Liver (tissue), 3 donors: ENCODE results near the gene THY1.

Source experiments
- FOXA1 ChIP-seq: IDR thresholded peaks from 2 replicates; pipeline ENCODE4 v1.6.1; 2016; ENCODE audit warnings: antibody characterized with exemption
- GABPA ChIP-seq, 2 donors: IDR thresholded peaks in 1 of 2; conservative IDR thresholded peaks in 1 of 2; 2 replicates each; pipeline ENCODE4 v1.6.1; 2016; ENCODE audit warnings: antibody characterized with exemption in 2 of 2, mild to moderate bottlenecking in 1 of 2, moderate library complexity in 1 of 2
- HNF4G ChIP-seq: IDR thresholded peaks from 2 replicates; pipeline ENCODE4 v1.6.1; 2016; ENCODE audit warnings: antibody characterized with exemption
- JUND ChIP-seq, 2 donors: IDR thresholded peaks; 2 replicates each; pipeline ENCODE4 v1.6.1; 2016; ENCODE audit warnings: antibody characterized with exemption in 2 of 2
- RAD21 ChIP-seq, 2 donors: IDR thresholded peaks; 2 replicates each; pipeline ENCODE4 v1.6.1; 2016; ENCODE audit warnings: antibody characterized with exemption in 2 of 2, mild to moderate bottlenecking in 2 of 2
- RXRA ChIP-seq, 2 donors: IDR thresholded peaks; 2 replicates each; pipeline ENCODE4 v1.6.1; 2017 to 2018; ENCODE audit warnings: antibody characterized with exemption in 2 of 2, mild to moderate bottlenecking in 1 of 2
- SP1 ChIP-seq: IDR thresholded peaks from 2 replicates; pipeline ENCODE4 v1.6.1; 2018; ENCODE audit warnings: antibody characterized with exemption, mild to moderate bottlenecking
- TAF1 ChIP-seq: conservative IDR thresholded peaks from 2 replicates; pipeline ENCODE4 v1.6.1; 2016; ENCODE audit warnings: antibody characterized with exemption, mild to moderate bottlenecking
- YY1 ChIP-seq: IDR thresholded peaks from 2 replicates; pipeline ENCODE4 v1.6.1; 2016; ENCODE audit warnings: antibody characterized with exemption, mild to moderate bottlenecking
- TF ChIP-seq, protein P1 (sequence below): fragments of 150-350 bp; IDR thresholded peaks from 2 replicates; pipeline ENCODE4 v1.5.1; 2017; ENCODE audit warnings: improper control_type of control experiment, low read depth, low read length; ENCODE audit not compliant: missing input control
- TF ChIP-seq, protein P2 (sequence below): IDR thresholded peaks from 2 replicates; pipeline ENCODE4 v1.6.1; 2016; ENCODE audit warnings: antibody characterized with exemption
- TF ChIP-seq, protein P3 (sequence below): IDR thresholded peaks from 2 replicates; pipeline ENCODE4 v1.6.1; 2016; ENCODE audit warnings: antibody characterized with exemption
- TF ChIP-seq, protein P4 (sequence below): IDR thresholded peaks from 2 replicates; pipeline ENCODE4 v1.6.1; 2016; ENCODE audit warnings: antibody characterized with exemption, mild to moderate bottlenecking
- TF ChIP-seq, protein P5 (sequence below): IDR thresholded peaks from 2 replicates; pipeline ENCODE4 v1.6.1; 2016; ENCODE audit warnings: antibody characterized with exemption
- donor health status: healthy.
- donor health status: healthy.

DNA sequence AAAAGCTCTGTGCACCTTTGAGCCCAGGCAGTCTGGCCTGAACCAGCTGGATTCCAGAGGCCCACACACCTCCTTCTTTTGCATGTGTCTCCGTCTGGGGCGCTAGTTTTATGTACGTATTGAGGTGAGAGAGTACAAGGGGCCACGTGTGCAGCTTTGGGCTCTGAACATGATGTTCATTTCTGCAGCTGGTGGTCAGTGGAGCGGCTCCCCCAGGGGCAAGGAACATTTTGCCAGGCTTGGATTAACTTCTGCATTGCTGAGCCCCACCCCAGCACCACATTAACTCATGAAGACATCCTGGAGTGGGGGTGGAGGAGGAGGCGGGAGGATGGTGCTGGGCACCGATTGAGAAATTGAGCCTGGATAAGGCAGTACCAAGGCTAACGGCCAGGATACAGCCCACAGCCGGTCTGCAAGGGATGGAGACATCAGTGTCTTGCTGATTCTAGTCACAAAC is 55.3 kb downstream of the THY1 start:
- TF ChIP-seq, protein P1, sequence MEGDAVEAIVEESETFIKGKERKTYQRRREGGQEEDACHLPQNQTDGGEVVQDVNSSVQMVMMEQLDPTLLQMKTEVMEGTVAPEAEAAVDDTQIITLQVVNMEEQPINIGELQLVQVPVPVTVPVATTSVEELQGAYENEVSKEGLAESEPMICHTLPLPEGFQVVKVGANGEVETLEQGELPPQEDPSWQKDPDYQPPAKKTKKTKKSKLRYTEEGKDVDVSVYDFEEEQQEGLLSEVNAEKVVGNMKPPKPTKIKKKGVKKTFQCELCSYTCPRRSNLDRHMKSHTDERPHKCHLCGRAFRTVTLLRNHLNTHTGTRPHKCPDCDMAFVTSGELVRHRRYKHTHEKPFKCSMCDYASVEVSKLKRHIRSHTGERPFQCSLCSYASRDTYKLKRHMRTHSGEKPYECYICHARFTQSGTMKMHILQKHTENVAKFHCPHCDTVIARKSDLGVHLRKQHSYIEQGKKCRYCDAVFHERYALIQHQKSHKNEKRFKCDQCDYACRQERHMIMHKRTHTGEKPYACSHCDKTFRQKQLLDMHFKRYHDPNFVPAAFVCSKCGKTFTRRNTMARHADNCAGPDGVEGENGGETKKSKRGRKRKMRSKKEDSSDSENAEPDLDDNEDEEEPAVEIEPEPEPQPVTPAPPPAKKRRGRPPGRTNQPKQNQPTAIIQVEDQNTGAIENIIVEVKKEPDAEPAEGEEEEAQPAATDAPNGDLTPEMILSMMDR: no peak
- no peak for TF ChIP-seq GABPA (IDR thresholded peaks at IDR 0.05 in 1 of 2, conservative IDR thresholded peaks at IDR 0.05 in 1 of 2)
- TF ChIP-seq, protein P2, sequence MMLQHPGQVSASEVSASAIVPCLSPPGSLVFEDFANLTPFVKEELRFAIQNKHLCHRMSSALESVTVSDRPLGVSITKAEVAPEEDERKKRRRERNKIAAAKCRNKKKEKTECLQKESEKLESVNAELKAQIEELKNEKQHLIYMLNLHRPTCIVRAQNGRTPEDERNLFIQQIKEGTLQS: no peak
- no peak for TF ChIP-seq YY1
- no peak for TF ChIP-seq JUND (IDR thresholded peaks at IDR 0.05)
- TF ChIP-seq, protein P3, sequence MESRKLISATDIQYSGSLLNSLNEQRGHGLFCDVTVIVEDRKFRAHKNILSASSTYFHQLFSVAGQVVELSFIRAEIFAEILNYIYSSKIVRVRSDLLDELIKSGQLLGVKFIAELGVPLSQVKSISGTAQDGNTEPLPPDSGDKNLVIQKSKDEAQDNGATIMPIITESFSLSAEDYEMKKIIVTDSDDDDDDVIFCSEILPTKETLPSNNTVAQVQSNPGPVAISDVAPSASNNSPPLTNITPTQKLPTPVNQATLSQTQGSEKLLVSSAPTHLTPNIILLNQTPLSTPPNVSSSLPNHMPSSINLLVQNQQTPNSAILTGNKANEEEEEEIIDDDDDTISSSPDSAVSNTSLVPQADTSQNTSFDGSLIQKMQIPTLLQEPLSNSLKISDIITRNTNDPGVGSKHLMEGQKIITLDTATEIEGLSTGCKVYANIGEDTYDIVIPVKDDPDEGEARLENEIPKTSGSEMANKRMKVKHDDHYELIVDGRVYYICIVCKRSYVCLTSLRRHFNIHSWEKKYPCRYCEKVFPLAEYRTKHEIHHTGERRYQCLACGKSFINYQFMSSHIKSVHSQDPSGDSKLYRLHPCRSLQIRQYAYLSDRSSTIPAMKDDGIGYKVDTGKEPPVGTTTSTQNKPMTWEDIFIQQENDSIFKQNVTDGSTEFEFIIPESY: no peak
- no peak for TF ChIP-seq RAD21 (IDR thresholded peaks at IDR 0.05)
- TF ChIP-seq TAF1: no peak
- TF ChIP-seq RXRA (IDR thresholded peaks at IDR 0.05): no peak
- no peak for TF ChIP-seq HNF4G
- TF ChIP-seq SP1: no peak
- TF ChIP-seq FOXA1: no peak
- TF ChIP-seq, protein P4, sequence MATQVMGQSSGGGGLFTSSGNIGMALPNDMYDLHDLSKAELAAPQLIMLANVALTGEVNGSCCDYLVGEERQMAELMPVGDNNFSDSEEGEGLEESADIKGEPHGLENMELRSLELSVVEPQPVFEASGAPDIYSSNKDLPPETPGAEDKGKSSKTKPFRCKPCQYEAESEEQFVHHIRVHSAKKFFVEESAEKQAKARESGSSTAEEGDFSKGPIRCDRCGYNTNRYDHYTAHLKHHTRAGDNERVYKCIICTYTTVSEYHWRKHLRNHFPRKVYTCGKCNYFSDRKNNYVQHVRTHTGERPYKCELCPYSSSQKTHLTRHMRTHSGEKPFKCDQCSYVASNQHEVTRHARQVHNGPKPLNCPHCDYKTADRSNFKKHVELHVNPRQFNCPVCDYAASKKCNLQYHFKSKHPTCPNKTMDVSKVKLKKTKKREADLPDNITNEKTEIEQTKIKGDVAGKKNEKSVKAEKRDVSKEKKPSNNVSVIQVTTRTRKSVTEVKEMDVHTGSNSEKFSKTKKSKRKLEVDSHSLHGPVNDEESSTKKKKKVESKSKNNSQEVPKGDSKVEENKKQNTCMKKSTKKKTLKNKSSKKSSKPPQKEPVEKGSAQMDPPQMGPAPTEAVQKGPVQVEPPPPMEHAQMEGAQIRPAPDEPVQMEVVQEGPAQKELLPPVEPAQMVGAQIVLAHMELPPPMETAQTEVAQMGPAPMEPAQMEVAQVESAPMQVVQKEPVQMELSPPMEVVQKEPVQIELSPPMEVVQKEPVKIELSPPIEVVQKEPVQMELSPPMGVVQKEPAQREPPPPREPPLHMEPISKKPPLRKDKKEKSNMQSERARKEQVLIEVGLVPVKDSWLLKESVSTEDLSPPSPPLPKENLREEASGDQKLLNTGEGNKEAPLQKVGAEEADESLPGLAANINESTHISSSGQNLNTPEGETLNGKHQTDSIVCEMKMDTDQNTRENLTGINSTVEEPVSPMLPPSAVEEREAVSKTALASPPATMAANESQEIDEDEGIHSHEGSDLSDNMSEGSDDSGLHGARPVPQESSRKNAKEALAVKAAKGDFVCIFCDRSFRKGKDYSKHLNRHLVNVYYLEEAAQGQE: no peak
- TF ChIP-seq, protein P5, sequence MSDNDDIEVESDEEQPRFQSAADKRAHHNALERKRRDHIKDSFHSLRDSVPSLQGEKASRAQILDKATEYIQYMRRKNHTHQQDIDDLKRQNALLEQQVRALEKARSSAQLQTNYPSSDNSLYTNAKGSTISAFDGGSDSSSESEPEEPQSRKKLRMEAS: no peak
